Pancreas (tissue), 10 donors: ENCODE measurements around the gene NUTM1. TPM values are rescaled to one million over a fixed set of nuclear protein-coding genes. Genes with fewer than 3 reads are reported as not detected.
"Not testable (repeated sequence)": the region's sequence is repeated elsewhere in the genome, so short reads cannot be mapped to it uniquely, and the experiment has no call there.

Experiments used
- ATAC-seq, 4 donors: fragments of 200-7000 bp; cut with Tn5 transposase; one replicate each; pipeline versions ENCODE4 v1.8.0 to v1.9.1; 2020; ENCODE audit warnings: mild to moderate bottlenecking in 4 of 4, moderate library complexity in 4 of 4
- DNase-seq, 6 donors: peaks; one replicate each; pipeline ENCODE4 v3.0.0-alpha.2; 2020
- FAIRE-seq: peaks from 2 replicates; lab custom pipeline; 2012; peaks lifted over from hg19 to GRCh38; lab: Jason Lieb, UNC
- H3K27ac ChIP-seq, 4 donors: fragments of 200-600 bp; sonication (generic); 1 replicate in 3 of 4; 2 replicates in 1 of 4; pipeline versions ENCODE4 v1.5.0 to v1.8.0; 2020
- H3K27me3 ChIP-seq, 4 donors: fragments of 200-600 bp; one replicate each; pipeline ENCODE4 v1.8.0; 2021
- H3K36me3 ChIP-seq, 3 donors: fragments of 200-600 bp; sonication (generic) in 1 of 3; one replicate each; pipeline versions ENCODE4 v1.5.0 to v1.8.0; 2020 to 2021
- H3K4me1 ChIP-seq, 3 donors: fragments of 200-600 bp; one replicate each; pipeline ENCODE4 v1.8.0; 2021
- H3K4me3 ChIP-seq, 4 donors: fragments of 200-600 bp; sonication (generic) in 2 of 4; one replicate each; pipeline versions ENCODE4 v1.5.0 to v1.8.0; 2020 to 2021
- H3K9me3 ChIP-seq, 4 donors: fragments of 200-600 bp; one replicate each; pipeline ENCODE4 v1.8.0; 2021
- WGBS, 2 donors: extraction: QIAGEN DNeasy Blood & Tissue Kit; methylation state at CpG; one replicate each; pipeline ENCODE4 v1.1.7; 2013; 5-methylcytosine and 5-hydroxymethylcytosine counted together
- intact Hi-C, 3 donors: fragments of 100-400 bp; cut with DNase I; formaldehyde crosslinking; loops; one replicate each; pipeline versions ENCODE4 v1.11.1 to v1.14.2; 2022
- polyA plus RNA-seq, 2 donors: library from polyadenylated mRNA; stranded (reverse); fragments of 200-250 nt; gene quantifications; one replicate each; pipeline ENCODE4 v1.2.3, GENCODE V29; 2013
- total RNA-seq, 6 donors: library from RNA; stranded (reverse); fragmentation: NEBNext Ultra II Directional in 4 of 6; extraction: Animal tissue kit (Norgen Biotek cat#: 25700) in 4 of 6; gene quantifications; one replicate each; pipeline versions ENCODE4 v1.2.1 to v1.2.4, GENCODE V29; 2021 to 2023
- TF ChIP-seq, protein P1 (sequence below), 4 donors: fragments of 200-600 bp; sonication (generic) in 3 of 4; IDR thresholded peaks; one replicate each; pipeline versions ENCODE4 v1.5.0 to v1.8.0; 2021; ENCODE audit warnings: antibody characterized with exemption in 4 of 4
- donor health status: healthy with polysubstance abuse.
- donor health status: DM: no; HTN: no; CAD: no; lungs with moderate emphysema.
- donor health status: DM: no; HTN: no; CAD: no.
- donor health status: control.
- donor health status: control.
- donor health status: Bipolar disorder and iron deficiency.
- donor health status: DM: yes; HTN: yes; CAD: no.
- donor health status: DM: no; HTN: no; CAD: no.
- donor health status: DM: no; HTN: no; CAD: no.
- donor health status: DM: yes; HTN: yes; CAD: no.

NUTM1 gene
- total and polyA plus RNA-seq, 8 donors: not detected

DNA sequence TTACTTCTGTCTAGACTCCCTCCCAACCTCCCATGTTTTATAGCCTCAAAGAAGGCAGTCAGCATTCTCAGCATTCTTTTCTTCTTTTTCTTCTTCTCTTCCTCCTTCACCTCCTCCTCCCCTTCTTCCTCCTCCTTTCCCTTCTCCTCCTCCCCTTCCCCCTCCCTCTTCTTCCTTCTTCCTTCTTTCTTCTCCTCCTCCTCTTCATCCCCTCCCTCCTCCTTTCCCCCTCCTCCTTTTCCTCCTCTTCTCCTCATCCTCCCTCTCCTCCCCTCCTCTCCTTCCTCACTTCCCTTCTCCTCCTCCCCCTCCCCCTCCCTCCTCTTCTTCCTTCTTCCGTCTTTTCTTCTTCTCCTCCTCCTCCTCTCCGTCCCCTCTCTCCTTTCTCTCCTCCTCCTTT is 27.5 kb downstream of the NUTM1 start:
- TF ChIP-seq, protein P1, sequence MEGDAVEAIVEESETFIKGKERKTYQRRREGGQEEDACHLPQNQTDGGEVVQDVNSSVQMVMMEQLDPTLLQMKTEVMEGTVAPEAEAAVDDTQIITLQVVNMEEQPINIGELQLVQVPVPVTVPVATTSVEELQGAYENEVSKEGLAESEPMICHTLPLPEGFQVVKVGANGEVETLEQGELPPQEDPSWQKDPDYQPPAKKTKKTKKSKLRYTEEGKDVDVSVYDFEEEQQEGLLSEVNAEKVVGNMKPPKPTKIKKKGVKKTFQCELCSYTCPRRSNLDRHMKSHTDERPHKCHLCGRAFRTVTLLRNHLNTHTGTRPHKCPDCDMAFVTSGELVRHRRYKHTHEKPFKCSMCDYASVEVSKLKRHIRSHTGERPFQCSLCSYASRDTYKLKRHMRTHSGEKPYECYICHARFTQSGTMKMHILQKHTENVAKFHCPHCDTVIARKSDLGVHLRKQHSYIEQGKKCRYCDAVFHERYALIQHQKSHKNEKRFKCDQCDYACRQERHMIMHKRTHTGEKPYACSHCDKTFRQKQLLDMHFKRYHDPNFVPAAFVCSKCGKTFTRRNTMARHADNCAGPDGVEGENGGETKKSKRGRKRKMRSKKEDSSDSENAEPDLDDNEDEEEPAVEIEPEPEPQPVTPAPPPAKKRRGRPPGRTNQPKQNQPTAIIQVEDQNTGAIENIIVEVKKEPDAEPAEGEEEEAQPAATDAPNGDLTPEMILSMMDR (IDR thresholded peaks at IDR 0.05): no peak
- H3K9me3 ChIP-seq: no peaks in the 10 kb centered on the region
- no peak overlapping the region for H3K27ac ChIP-seq
- no peak overlapping the region for H3K4me3 ChIP-seq
- no peaks in the 10 kb centered on the region for H3K36me3 ChIP-seq
- H3K27me3 ChIP-seq: no peaks in the 10 kb centered on the region
- ATAC-seq (no peak), FAIRE-seq (no peak), DNase-seq (no peak)
- intact Hi-C loops: no loop called here
- 53 to 55% methylated on average over 2 of the region's 2 CpGs for WGBS, 2 donors
- H3K4me1 ChIP-seq: peaks cover 0 to 9% (median 0%) of the 10 kb centered on the region in 3 donors

DNA sequence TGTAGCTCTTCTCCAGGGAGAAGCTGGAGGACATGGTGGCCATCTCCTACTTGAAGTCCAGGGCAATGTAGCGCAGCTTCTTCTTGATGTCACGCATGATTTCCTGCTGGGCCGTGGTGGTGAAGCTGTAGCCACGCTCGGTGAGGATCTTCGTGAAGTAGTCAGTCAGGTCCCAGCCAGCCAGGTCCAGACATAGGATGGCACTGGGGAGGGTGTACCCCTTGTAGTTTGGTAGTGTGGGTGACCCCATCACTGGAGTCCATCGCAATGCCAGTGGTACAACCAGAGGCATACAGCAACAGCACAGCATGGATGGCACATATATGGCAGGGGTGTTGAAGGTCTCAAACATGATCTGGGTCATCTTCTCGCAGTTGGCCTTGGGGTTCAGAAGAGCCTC is 30.8 kb downstream of the NUTM1 start:
- H3K4me1 ChIP-seq: no peaks in the 10 kb centered on the region
- ATAC-seq (no peak), FAIRE-seq (no peak), DNase-seq (no peak)
- TF ChIP-seq, protein P1 (IDR thresholded peaks at IDR 0.05): no peak
- WGBS, 2 donors: 85 to 95% methylated on average over 8 of the region's 8 CpGs
- no peak overlapping the region for H3K4me3 ChIP-seq
- no peaks in the 10 kb centered on the region for H3K9me3 ChIP-seq
- no peaks in the 10 kb centered on the region for H3K27me3 ChIP-seq
- no peaks in the 10 kb centered on the region for H3K36me3 ChIP-seq
- no peak overlapping the region for H3K27ac ChIP-seq
- intact Hi-C loops: no loop called here

DNA sequence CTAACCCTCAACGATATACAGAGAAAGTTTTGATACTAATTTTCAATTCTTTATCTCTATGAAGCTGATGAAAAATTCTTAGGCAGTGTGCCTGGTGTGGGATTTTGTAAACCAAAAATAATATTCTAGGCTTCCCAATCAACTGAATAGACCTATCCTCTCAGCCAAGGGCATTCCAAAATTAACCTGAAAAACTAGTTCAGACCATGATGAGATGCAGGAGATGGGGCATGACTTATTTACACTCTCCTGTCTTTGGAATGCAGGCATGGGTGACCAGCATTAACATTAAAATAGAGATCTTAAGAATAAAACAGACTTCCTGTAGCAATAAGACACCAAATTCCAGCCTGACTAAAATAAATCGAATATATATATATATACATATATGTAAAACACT is 31.7 kb downstream of the NUTM1 start:
- Histone ChIP-seq H3K27ac (no peak overlapping the region), H3K4me3 (no peak overlapping the region), H3K27me3 (no peaks in the 10 kb centered on the region), H3K4me1 (no peaks in the 10 kb centered on the region), H3K9me3 (no peaks in the 10 kb centered on the region), H3K36me3 (no peaks in the 10 kb centered on the region)
- ATAC-seq: no peak
- DNase-seq: no peak
- WGBS, 2 donors: 48 to 53% methylated on average over 2 of the region's 2 CpGs
- intact Hi-C loops: no loop called here
- TF ChIP-seq, protein P1 (IDR thresholded peaks at IDR 0.05): no peak
- FAIRE-seq: no peak

DNA sequence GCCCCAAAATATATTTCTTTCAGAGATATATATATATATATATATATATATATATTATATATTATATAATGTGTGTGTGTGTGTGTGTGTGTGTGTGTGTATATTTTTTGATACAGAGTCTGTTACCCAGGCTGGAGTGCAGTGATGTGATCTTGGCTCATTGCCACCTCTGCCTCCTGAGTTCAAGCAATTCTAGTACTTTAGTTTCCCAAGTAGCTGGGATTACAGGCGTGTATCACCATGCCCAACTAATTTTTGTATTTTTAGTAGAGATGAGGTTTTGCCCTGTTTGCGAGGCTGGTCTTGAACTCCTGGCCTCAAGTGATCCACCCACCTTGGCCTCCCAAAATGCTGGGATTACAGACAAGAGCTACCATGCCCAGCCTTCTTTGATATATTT is 32.4 kb downstream of the NUTM1 start:
- H3K4me3 ChIP-seq, H3K36me3 ChIP-seq, intact Hi-C loops, H3K27me3 ChIP-seq, FAIRE-seq, ATAC-seq, H3K27ac ChIP-seq, DNase-seq, H3K4me1 ChIP-seq, H3K9me3 ChIP-seq: not testable (repeated sequence)
- 94 to 97% methylated on average over 2 of the region's 2 CpGs for WGBS, 2 donors

DNA sequence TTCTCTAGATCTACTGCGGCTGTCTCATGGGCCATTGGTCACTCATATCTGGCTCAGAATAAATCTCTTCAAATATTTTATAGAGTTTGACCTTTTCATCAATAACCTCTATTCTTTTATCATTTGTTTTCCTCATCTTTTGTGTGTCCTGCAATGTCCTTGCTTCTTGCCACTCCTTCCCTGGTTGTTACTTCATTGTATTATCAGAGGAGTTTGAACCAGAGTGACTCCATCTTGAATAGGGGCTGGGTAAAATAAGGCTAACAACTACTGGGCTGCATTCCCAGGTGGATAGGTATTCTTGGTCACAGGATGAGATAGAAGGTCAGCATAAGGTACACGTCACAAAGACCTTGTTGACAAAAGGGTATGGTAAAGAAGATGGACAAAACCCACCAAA is 33.7 kb downstream of the NUTM1 start:
- ATAC-seq: no peak
- no peak for FAIRE-seq
- intact Hi-C loops: no loop called here
- no peaks in the 10 kb centered on the region for H3K4me1 ChIP-seq
- no peaks in the 10 kb centered on the region for H3K36me3 ChIP-seq
- WGBS, 2 donors: 95 to 98% methylated on average over 2 of the region's 2 CpGs
- H3K27ac ChIP-seq: no peak overlapping the region
- DNase-seq: no peak
- H3K27me3 ChIP-seq: no peaks in the 10 kb centered on the region
- TF ChIP-seq, protein P1 (IDR thresholded peaks at IDR 0.05): no peak
- H3K9me3 ChIP-seq: no peaks in the 10 kb centered on the region
- no peak overlapping the region for H3K4me3 ChIP-seq

DNA sequence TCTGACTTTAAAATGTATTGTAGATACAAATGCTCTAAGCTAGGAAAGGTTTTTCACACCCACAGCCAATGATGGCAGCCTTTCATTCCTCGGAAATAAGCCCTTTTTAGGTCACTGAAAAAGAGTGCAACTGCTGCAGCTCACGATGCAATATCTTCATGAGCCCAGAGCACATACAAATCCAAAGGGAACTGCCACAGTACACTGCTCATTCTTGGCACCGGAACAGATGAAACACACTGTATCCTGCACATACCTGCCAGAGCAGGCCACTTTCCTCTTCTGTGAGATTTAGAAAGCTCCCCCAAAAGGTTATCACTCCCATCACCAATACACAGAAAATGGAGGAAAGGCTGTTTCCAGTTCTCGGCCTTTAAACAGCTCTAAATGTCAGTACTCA is 37.4 kb downstream of the NUTM1 start:
- ATAC-seq, H3K4me1 ChIP-seq, H3K27ac ChIP-seq, H3K36me3 ChIP-seq, H3K27me3 ChIP-seq, H3K9me3 ChIP-seq, intact Hi-C loops, DNase-seq, H3K4me3 ChIP-seq, FAIRE-seq: not testable (repeated sequence)
- WGBS, 2 donors: 70 to 86% methylated on average over 4 of the region's 4 CpGs

DNA sequence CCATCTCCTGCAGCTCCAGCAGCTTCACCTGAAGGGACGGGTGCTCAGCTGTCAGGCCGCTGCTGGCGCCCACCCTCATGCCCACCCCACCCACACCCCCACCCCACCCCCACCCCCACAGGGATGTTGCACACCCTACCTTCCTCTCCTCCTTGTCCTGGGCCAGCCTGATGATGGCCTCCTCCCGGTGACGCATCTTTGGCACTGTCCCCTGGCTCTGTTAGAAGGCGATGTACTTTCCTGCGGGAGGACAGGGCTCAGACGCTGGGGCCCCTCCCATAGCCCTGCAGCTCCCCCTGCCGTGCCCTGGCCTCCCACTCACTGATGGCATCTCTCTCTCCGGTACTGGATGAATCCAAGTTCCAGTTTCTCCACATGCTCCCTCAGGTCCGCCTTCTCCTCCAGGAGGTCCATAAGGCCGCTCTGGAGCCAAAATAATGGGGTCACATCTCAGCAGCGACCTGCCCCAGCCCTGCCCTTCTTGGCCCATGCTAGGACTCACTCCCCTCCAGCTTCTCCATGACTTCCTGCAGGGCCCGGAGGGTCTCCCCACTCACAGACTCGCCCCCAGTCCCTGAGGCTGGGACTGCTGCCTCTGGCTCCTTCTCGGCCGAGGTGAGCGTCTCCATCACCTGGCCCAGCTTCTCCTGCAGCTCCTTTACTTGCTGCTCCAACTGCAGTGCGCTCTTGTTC is 38.9 kb downstream of the NUTM1 start:
- H3K27ac ChIP-seq, ATAC-seq, H3K9me3 ChIP-seq, FAIRE-seq, H3K4me1 ChIP-seq, DNase-seq, H3K27me3 ChIP-seq, H3K36me3 ChIP-seq, H3K4me3 ChIP-seq, intact Hi-C loops: not testable (repeated sequence)
- no CpG with 5 or more reads among the region's 19 CpGs for WGBS, 2 donors

DNA sequence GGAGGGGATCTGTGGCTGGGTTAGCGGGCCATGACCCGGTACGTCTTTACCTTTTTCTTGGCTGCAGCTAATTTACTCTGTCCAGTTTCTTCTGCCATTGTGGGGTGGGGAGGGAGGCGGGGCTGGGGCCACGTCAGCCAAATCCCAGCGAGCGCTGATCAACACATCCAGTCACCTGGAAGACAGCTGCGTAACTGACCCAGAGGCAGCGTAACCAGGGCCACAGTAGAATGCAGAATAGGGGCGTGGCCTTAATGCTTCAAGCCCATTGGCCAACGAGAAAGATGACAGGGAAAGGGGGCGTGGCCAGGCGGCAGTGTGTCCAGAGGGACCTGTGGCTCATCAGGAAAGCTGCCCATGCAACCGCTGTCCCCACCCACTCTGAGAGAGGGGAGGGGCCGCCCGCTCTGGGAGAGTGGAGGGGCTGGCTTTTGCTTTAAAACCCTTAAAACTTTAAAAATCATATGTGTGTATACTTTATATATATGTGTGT is 46.5 kb downstream of the NUTM1 start:
- H3K36me3 ChIP-seq, H3K9me3 ChIP-seq, DNase-seq, H3K27me3 ChIP-seq, H3K4me1 ChIP-seq, FAIRE-seq, H3K27ac ChIP-seq, intact Hi-C loops, ATAC-seq, H3K4me3 ChIP-seq: not testable (repeated sequence)
- WGBS, 2 donors: no CpG with 5 or more reads among the region's 16 CpGs
